GM12878 (cell line): Measurements from ENCODE around the gene TRPT1. TPM values are rescaled to one million over a fixed set of nuclear protein-coding genes. Genes with fewer than 3 reads are reported as not detected.

Experiments used
- CBFB ChIP-seq: IDR thresholded peaks from 2 replicates; pipeline ENCODE4 v1.6.1; 2016; ENCODE audit warnings: antibody characterized with exemption, low read depth
- CHD1 ChIP-seq: IDR thresholded peaks from 2 replicates; pipeline ENCODE4 v1.6.1; 2012; ENCODE audit warnings: low read depth, low read length, improper control_type of control experiment
- ESRRA ChIP-seq: IDR thresholded peaks from 2 replicates; pipeline ENCODE4 v1.6.1; 2012; ENCODE audit warnings: mild to moderate bottlenecking, low read length, improper control_type of control experiment
- FOXM1 ChIP-seq: IDR thresholded peaks from 2 replicates; pipeline ENCODE4 v1.6.1; 2012; ENCODE audit warnings: low read depth, mild to moderate bottlenecking, inconsistent platforms, low read length, moderate library complexity
- HDGF ChIP-seq: fragments of 450-650 bp; IDR thresholded peaks from 2 replicates; pipeline ENCODE4 v1.6.1; 2016; ENCODE audit warnings: antibody characterized with exemption
- LARP7 ChIP-seq: fragments of 450-650 bp; IDR thresholded peaks from 2 replicates; pipeline ENCODE4 v1.6.1; 2017; ENCODE audit warnings: mild to moderate bottlenecking
- NBN ChIP-seq: fragments of 450-650 bp; IDR thresholded peaks from 2 replicates; pipeline ENCODE4 v1.6.1; 2016
- NR2C1 ChIP-seq: fragments of 450-650 bp; IDR thresholded peaks from 2 replicates; pipeline ENCODE4 v1.6.1; 2017; ENCODE audit warnings: antibody characterized with exemption, mild to moderate bottlenecking, moderate library complexity
- NRF1 ChIP-seq: conservative IDR thresholded peaks from 2 replicates; pipeline ENCODE4 v1.6.1; 2011; ENCODE audit warnings: mild to moderate bottlenecking, low read depth, low read length, improper control_type of control experiment
- POLR2AphosphoS2 ChIP-seq: IDR thresholded peaks from 2 replicates; pipeline ENCODE4 v1.6.1; 2011; ENCODE audit warnings: low read depth, mild to moderate bottlenecking, low read length, improper control_type of control experiment, moderate library complexity
- RBBP5 ChIP-seq: fragments of 200-600 bp; sonication (generic); conservative IDR thresholded peaks from 2 replicates; pipeline ENCODE4 v1.6.1; 2016
- RELA ChIP-seq: fragments of 450-650 bp; IDR thresholded peaks from 2 replicates; pipeline ENCODE4 v1.8.0; 2014; ENCODE audit warnings: borderline replicate concordance; ENCODE audit not compliant: partially characterized antibody
- SMARCA5 ChIP-seq: fragments of 450-650 bp; IDR thresholded peaks from 2 replicates; pipeline ENCODE4 v1.6.1; 2017; ENCODE audit warnings: mild to moderate bottlenecking
- STAT1 ChIP-seq: fragments of 450-650 bp; conservative IDR thresholded peaks from 2 replicates; pipeline ENCODE4 v1.6.1; 2014; ENCODE audit warnings: antibody characterized with exemption, mild to moderate bottlenecking
- SUPT20H ChIP-seq: IDR thresholded peaks from 2 replicates; pipeline ENCODE4 v1.6.1; 2011; ENCODE audit warnings: low read depth, mild to moderate bottlenecking, low read length, moderate library complexity, borderline replicate concordance; ENCODE audit not compliant: control insufficient read depth
- ZNF207 ChIP-seq: fragments of 450-650 bp; IDR thresholded peaks from 2 replicates; pipeline ENCODE4 v1.6.1; 2014; ENCODE audit warnings: antibody characterized with exemption, mild to moderate bottlenecking, borderline replicate concordance
- polyA plus RNA-seq, 11 experiments: library from polyadenylated mRNA; depleted of rRNA in 4 of 11; unstranded in 6 of 11; stranded (reverse) in 5 of 11; fragments of >200 nt; fragmentation: Nextera tagmentation in 4 of 11; fragmentation: Illumina TruSeq in 1 of 11; extraction: Ambion mirVana in 4 of 11; extraction: Trizol in 1 of 11; gene quantifications; 1 replicate in 1 of 11; 2 replicates in 10 of 11; pipeline versions ENCODE4 v1.2.1 to v1.2.3, GENCODE V29; 2011 to 2016; ENCODE audit warnings: inconsistent platforms in 2 of 11, missing spikeins in 2 of 11, low read depth in 1 of 11
- total RNA-seq, 4 experiments: library from RNA; depleted of rRNA in 3 of 4; stranded (reverse); fragments of >200 nt in 3 of 4; fragmentation: Illumina TruSeq in 1 of 4; extraction: Trizol in 1 of 4; gene quantifications; 2 replicates each; pipeline versions ENCODE4 v1.2.1 to v1.2.3, GENCODE V29; 2013 to 2021
- TF ChIP-seq, protein P1 (sequence below): fragments of 450-650 bp; IDR thresholded peaks from 2 replicates; pipeline ENCODE4 v1.6.1; 2017; ENCODE audit warnings: mild to moderate bottlenecking, moderate library complexity
- TF ChIP-seq, protein P2 (sequence below): fragments of 450-650 bp; IDR thresholded peaks from 2 replicates; pipeline ENCODE4 v1.6.1; 2017; ENCODE audit warnings: low read depth, mild to moderate bottlenecking, moderate library complexity
- TF ChIP-seq, protein P3 (sequence below): IDR thresholded peaks from 2 replicates; pipeline ENCODE4 v1.6.1; 2012; ENCODE audit warnings: mild to moderate bottlenecking, low read depth, low read length
- TF ChIP-seq, protein P4 (sequence below): IDR thresholded peaks from 2 replicates; pipeline ENCODE4 v1.6.1; 2012; ENCODE audit warnings: low read length, inconsistent platforms

Gene TRPT1
- total and polyA plus RNA-seq, 10 of the 15 experiments (the other 5 are each of a cell fraction or from before 2014, with no cell fraction given) = 7.1 to 63.0 (median 31.4) TPM

DNA sequence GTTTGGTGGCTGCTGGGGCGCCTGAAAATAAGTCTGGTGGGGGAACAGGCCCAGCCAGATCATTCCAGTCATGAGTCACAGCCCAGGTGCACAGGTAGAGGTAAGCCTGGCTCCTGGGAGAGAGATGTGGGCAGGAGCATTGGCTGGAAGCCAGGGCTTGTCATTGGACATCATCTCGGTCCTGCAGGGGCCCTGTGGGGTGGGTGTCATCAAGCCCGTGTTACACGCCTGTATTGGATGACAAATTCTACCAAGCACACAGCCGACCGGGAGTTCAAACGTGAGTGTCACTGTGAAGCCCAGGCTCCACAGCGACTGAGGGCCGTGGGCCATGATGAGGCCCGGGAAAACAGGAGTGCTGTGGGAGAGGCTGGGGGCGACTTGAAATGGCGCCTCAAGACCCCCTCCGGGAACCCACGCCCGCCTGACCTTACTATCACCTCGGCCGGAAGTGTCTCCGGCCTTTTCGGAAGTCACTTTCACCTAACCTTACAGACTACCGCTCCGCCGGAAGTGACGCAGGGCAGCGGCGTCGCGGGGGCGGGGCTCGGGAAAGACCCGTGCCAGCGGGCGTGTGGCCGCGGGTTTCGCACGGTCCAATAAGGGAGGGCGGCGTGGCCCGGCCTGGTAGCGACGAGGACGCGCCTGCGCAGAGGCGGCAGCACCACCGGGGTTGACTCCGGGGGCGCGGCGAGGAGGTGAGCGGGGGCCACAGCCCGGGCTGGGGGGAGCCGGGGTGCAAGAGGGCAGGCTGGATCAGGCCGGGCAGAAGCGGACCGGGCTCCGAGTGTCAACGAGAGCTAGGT lies 14.7 kb upstream of the TRPT1 start, which contains the start of gene FKBP2 (continued):
- TF ChIP-seq, protein P1, sequence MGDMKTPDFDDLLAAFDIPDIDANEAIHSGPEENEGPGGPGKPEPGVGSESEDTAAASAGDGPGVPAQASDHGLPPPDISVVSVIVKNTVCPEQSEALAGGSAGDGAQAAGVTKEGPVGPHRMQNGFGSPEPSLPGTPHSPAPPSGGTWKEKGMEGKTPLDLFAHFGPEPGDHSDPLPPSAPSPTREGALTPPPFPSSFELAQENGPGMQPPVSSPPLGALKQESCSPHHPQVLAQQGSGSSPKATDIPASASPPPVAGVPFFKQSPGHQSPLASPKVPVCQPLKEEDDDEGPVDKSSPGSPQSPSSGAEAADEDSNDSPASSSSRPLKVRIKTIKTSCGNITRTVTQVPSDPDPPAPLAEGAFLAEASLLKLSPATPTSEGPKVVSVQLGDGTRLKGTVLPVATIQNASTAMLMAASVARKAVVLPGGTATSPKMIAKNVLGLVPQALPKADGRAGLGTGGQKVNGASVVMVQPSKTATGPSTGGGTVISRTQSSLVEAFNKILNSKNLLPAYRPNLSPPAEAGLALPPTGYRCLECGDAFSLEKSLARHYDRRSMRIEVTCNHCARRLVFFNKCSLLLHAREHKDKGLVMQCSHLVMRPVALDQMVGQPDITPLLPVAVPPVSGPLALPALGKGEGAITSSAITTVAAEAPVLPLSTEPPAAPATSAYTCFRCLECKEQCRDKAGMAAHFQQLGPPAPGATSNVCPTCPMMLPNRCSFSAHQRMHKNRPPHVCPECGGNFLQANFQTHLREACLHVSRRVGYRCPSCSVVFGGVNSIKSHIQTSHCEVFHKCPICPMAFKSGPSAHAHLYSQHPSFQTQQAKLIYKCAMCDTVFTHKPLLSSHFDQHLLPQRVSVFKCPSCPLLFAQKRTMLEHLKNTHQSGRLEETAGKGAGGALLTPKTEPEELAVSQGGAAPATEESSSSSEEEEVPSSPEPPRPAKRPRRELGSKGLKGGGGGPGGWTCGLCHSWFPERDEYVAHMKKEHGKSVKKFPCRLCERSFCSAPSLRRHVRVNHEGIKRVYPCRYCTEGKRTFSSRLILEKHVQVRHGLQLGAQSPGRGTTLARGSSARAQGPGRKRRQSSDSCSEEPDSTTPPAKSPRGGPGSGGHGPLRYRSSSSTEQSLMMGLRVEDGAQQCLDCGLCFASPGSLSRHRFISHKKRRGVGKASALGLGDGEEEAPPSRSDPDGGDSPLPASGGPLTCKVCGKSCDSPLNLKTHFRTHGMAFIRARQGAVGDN = peak; percentile 90
- 0 out of 2 replicates have a peak, but pooled peaks have one; percentile 43 for TF ChIP-seq STAT1
- TF ChIP-seq SMARCA5 = peak; percentile 72
- peak; percentile 78 for TF ChIP-seq CBFB
- no peak for TF ChIP-seq SUPT20H
- no peak for TF ChIP-seq RBBP5
- TF ChIP-seq, protein P2, sequence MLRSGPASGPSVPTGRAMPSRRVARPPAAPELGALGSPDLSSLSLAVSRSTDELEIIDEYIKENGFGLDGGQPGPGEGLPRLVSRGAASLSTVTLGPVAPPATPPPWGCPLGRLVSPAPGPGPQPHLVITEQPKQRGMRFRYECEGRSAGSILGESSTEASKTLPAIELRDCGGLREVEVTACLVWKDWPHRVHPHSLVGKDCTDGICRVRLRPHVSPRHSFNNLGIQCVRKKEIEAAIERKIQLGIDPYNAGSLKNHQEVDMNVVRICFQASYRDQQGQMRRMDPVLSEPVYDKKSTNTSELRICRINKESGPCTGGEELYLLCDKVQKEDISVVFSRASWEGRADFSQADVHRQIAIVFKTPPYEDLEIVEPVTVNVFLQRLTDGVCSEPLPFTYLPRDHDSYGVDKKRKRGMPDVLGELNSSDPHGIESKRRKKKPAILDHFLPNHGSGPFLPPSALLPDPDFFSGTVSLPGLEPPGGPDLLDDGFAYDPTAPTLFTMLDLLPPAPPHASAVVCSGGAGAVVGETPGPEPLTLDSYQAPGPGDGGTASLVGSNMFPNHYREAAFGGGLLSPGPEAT = peak; percentile 59; the same call in 1 of the 2 replicates
- TF ChIP-seq RELA = peak; percentile 89
- TF ChIP-seq POLR2AphosphoS2 = peak; percentile 89
- TF ChIP-seq HDGF = peak; percentile 10; the same call in 1 of the 2 replicates
- TF ChIP-seq FOXM1 = no peak
- TF ChIP-seq, protein P3, sequence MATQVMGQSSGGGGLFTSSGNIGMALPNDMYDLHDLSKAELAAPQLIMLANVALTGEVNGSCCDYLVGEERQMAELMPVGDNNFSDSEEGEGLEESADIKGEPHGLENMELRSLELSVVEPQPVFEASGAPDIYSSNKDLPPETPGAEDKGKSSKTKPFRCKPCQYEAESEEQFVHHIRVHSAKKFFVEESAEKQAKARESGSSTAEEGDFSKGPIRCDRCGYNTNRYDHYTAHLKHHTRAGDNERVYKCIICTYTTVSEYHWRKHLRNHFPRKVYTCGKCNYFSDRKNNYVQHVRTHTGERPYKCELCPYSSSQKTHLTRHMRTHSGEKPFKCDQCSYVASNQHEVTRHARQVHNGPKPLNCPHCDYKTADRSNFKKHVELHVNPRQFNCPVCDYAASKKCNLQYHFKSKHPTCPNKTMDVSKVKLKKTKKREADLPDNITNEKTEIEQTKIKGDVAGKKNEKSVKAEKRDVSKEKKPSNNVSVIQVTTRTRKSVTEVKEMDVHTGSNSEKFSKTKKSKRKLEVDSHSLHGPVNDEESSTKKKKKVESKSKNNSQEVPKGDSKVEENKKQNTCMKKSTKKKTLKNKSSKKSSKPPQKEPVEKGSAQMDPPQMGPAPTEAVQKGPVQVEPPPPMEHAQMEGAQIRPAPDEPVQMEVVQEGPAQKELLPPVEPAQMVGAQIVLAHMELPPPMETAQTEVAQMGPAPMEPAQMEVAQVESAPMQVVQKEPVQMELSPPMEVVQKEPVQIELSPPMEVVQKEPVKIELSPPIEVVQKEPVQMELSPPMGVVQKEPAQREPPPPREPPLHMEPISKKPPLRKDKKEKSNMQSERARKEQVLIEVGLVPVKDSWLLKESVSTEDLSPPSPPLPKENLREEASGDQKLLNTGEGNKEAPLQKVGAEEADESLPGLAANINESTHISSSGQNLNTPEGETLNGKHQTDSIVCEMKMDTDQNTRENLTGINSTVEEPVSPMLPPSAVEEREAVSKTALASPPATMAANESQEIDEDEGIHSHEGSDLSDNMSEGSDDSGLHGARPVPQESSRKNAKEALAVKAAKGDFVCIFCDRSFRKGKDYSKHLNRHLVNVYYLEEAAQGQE = no peak; the same call in 1 of the 2 replicates
- peak; percentile 66; the same call in 1 of the 2 replicates for TF ChIP-seq ZNF207
- 0 out of 2 replicates have a peak, but pooled peaks have one; percentile 8 for TF ChIP-seq NBN
- peak; percentile 44; the same call in 1 of the 2 replicates for TF ChIP-seq CHD1
- peak; percentile 74 for TF ChIP-seq NRF1
- peak; percentile 60 for TF ChIP-seq LARP7
- TF ChIP-seq ESRRA = no peak
- TF ChIP-seq, protein P4, sequence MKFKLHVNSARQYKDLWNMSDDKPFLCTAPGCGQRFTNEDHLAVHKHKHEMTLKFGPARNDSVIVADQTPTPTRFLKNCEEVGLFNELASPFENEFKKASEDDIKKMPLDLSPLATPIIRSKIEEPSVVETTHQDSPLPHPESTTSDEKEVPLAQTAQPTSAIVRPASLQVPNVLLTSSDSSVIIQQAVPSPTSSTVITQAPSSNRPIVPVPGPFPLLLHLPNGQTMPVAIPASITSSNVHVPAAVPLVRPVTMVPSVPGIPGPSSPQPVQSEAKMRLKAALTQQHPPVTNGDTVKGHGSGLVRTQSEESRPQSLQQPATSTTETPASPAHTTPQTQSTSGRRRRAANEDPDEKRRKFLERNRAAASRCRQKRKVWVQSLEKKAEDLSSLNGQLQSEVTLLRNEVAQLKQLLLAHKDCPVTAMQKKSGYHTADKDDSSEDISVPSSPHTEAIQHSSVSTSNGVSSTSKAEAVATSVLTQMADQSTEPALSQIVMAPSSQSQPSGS = no peak
- TF ChIP-seq NR2C1 = peak; percentile 74
